Fibroblast of peridontal ligament (primary cell): Measurements from ENCODE around the gene MLKL.

Experiments
- DNase-seq: peaks from one replicate; pipeline ENCODE4 v3.0.0-alpha.2; 2010; ENCODE audit errors: extremely low read depth

Gene MLKL

GRCh38 chr16:74700438-74701225 is at the start of gene MLKL:
Gene MLKL (minus strand): TSS chr16:74700862. CDS start chr16:74695757, 5,105 bp downstream.
- DNase-seq = peak; percentile 43

- DNase-seq = peak; percentile 22
Observed at GRCh38 chr16:74749291-74750055, 48.8 kb upstream of the MLKL start.

- no peak for DNase-seq
Observed at GRCh38 chr16:74748616-74749026, 48.0 kb upstream of the MLKL start.

GRCh38 chr16:74747716-74748615 is 47.3 kb upstream of the MLKL start:
- DNase-seq = no peak

GRCh38 chr16:74745926-74746325 is 45.3 kb upstream of the MLKL start:
- no peak for DNase-seq

GRCh38 chr16:74745109-74745615 is 44.5 kb upstream of the MLKL start:
- no peak for DNase-seq

- no peak for DNase-seq
Observed at GRCh38 chr16:74744566-74744965, 43.9 kb upstream of the MLKL start.

GRCh38 chr16:74743668-74744299 is 43.1 kb upstream of the MLKL start:
- DNase-seq = peak; percentile 50

- DNase-seq = no peak
Observed at GRCh38 chr16:74743045-74743667, 42.5 kb upstream of the MLKL start.

GRCh38 chr16:74742051-74742481 is 41.4 kb upstream of the MLKL start:
- DNase-seq = no peak

GRCh38 chr16:74740795-74741304 is 40.2 kb upstream of the MLKL start:
- DNase-seq = no peak

- no peak for DNase-seq
Observed at GRCh38 chr16:74739275-74739674, 38.6 kb upstream of the MLKL start.

GRCh38 chr16:74738816-74739215 is 38.2 kb upstream of the MLKL start:
- DNase-seq = no peak

- DNase-seq = no peak
Observed at GRCh38 chr16:74738113-74738541, 37.5 kb upstream of the MLKL start.

- no peak for DNase-seq
Observed at GRCh38 chr16:74737521-74737920, 36.9 kb upstream of the MLKL start.

- DNase-seq = no peak
Observed at GRCh38 chr16:74736531-74737157, 36.0 kb upstream of the MLKL start.

- no peak for DNase-seq
Observed at GRCh38 chr16:74735554-74735953, 34.9 kb upstream of the MLKL start.

GRCh38 chr16:74735162-74735452 is 34.4 kb upstream of the MLKL start:
- no peak for DNase-seq

- no peak for DNase-seq
Observed at GRCh38 chr16:74734361-74735161, 33.9 kb upstream of the MLKL start.
